H1 (cell line): ENCODE measurements around the gene CACNA1E. TPM values are rescaled to one million over a fixed set of nuclear protein-coding genes. Genes with fewer than 3 reads are reported as not detected.

Source experiments
- CTCF ChIA-PET: fragments of 300-600 bp; sonication (Branson Sonifier 250); formaldehyde crosslinking; loops from one replicate; lab custom pipeline; 2021; ENCODE audit not compliant: partially characterized antibody; lab: Charles Lee
- POLR2A ChIA-PET: fragments of 300-600 bp; sonication (Branson Sonifier 250); formaldehyde crosslinking; loops from one replicate; lab custom pipeline; 2021; ENCODE audit warnings: inconsistent platforms; ENCODE audit not compliant: partially characterized antibody; lab: Charles Lee
- DNase-seq, 2 experiments: peaks; one replicate each; pipeline versions ENCODE4 v3.0.0 to v3.0.0-alpha.2; 2010 to 2022; ENCODE audit warnings: low spot score in 2 of 2, low read depth in 1 of 2, mixed read lengths in 1 of 2
- FAIRE-seq: peaks from 2 replicates; lab custom pipeline; 2011; peaks lifted over from hg19 to GRCh38; lab: Jason Lieb, UNC
- H2AFZ ChIP-seq: 2 replicates; pipeline ENCODE4 v1.8.1; 2012; ENCODE audit warnings: low read length, inconsistent platforms
- H2AK5ac ChIP-seq: 2 replicates; pipeline ENCODE4 v1.6.1; 2013; ENCODE audit warnings: low read depth, low read length
- H2BK120ac ChIP-seq: replicated peaks from 2 replicates; pipeline ENCODE3; 2013; ENCODE audit warnings: low read depth, low read length, inconsistent platforms
- H2BK12ac ChIP-seq: 2 replicates; pipeline ENCODE4 v1.6.1; 2013; ENCODE audit warnings: low read depth, low read length
- H2BK15ac ChIP-seq: 2 replicates; pipeline ENCODE4 v1.6.1; 2013; ENCODE audit warnings: low read length
- H2BK20ac ChIP-seq: 2 replicates; pipeline ENCODE4 v1.6.1; 2013; ENCODE audit warnings: low read length
- H2BK5ac ChIP-seq: 2 replicates; pipeline ENCODE4 v1.6.1; 2013; ENCODE audit warnings: low read depth, low read length
- H3K14ac ChIP-seq: 2 replicates; pipeline ENCODE4 v1.6.1; 2013; ENCODE audit warnings: inconsistent platforms; ENCODE audit not compliant: insufficient read length
- H3K18ac ChIP-seq: 2 replicates; pipeline ENCODE4 v1.6.1; 2013; ENCODE audit warnings: low read length; ENCODE audit errors: extremely low read depth
- H3K23ac ChIP-seq: 2 replicates; pipeline ENCODE4 v1.6.1; 2013; ENCODE audit warnings: inconsistent platforms; ENCODE audit not compliant: insufficient read length
- H3K23me2 ChIP-seq: 2 replicates; pipeline ENCODE4 v1.6.1; 2013; ENCODE audit warnings: low read depth, low read length
- H3K27ac ChIP-seq: 2 replicates; pipeline ENCODE4 v1.6.1; 2011; ENCODE audit warnings: low read depth, low read length, inconsistent platforms
- H3K27me3 ChIP-seq, 4 experiments: replicated peaks in 1 of 4; 1 replicate in 1 of 4; 2 replicates in 3 of 4; pipeline versions ENCODE4 v1.6.1 to v1.8.1; 2011 to 2013; ENCODE audit warnings: low read length in 3 of 4, mild to moderate bottlenecking in 3 of 4, inconsistent platforms in 2 of 4, mixed read lengths in 2 of 4, moderate library complexity in 1 of 4; ENCODE audit not compliant: control insufficient read depth in 3 of 4, insufficient read depth in 3 of 4; ENCODE audit errors: extremely low read depth in 1 of 4
- H3K36me3 ChIP-seq, 4 experiments: 2 replicates each; pipeline versions ENCODE4 v1.6.1 to v1.8.1; 2011 to 2013; ENCODE audit warnings: mild to moderate bottlenecking in 4 of 4, low read length in 3 of 4, moderate library complexity in 2 of 4, control low read depth in 1 of 4, inconsistent platforms in 1 of 4; ENCODE audit not compliant: insufficient read depth in 4 of 4, control insufficient read depth in 2 of 4
- H3K4ac ChIP-seq: replicated peaks from 2 replicates; pipeline ENCODE3; 2013; ENCODE audit warnings: low read length, low read depth, mixed read lengths, inconsistent platforms; ENCODE audit not compliant: insufficient read length
- H3K4me1 ChIP-seq, 4 experiments: replicated peaks in 1 of 4; 1 replicate in 1 of 4; 2 replicates in 3 of 4; pipeline versions ENCODE4 v1.6.1 to v1.8.1; 2011 to 2013; ENCODE audit warnings: low read length in 3 of 4, inconsistent platforms in 2 of 4, mixed read lengths in 1 of 4; ENCODE audit not compliant: insufficient read depth in 4 of 4, control insufficient read depth in 3 of 4
- H3K4me2 ChIP-seq, 2 experiments: 2 replicates each; pipeline versions ENCODE4 v1.6.1 to v1.8.1; 2011 to 2013; ENCODE audit warnings: low read depth in 2 of 2, low read length in 2 of 2, control low read depth in 1 of 2, inconsistent platforms in 1 of 2, mild to moderate bottlenecking in 1 of 2; ENCODE audit not compliant: insufficient read depth in 1 of 2
- H3K4me3 ChIP-seq, 4 experiments: fragments of 200-600, 300-600 bp in 1 of 4; sonication (generic), shearing (Covaris generic), sonication (Bioruptor Twin) in 1 of 4; 2 replicates each; pipeline versions ENCODE4 v1.5.1 to v1.8.1; 2011 to 2016; ENCODE audit warnings: low read length in 4 of 4, low read depth in 3 of 4, control low read depth in 2 of 4, inconsistent platforms in 2 of 4, mild to moderate bottlenecking in 2 of 4, mixed read lengths in 1 of 4, moderate library complexity in 1 of 4; ENCODE audit not compliant: insufficient read depth in 2 of 4; ENCODE audit errors: extremely low read depth in 1 of 4
- H3K56ac ChIP-seq: replicated peaks from 2 replicates; pipeline ENCODE3; 2013; ENCODE audit warnings: low read depth, mild to moderate bottlenecking, mixed read lengths, low read length, inconsistent platforms; ENCODE audit not compliant: insufficient read length
- H3K79me1 ChIP-seq: 2 replicates; pipeline ENCODE4 v1.6.1; 2013; ENCODE audit warnings: low read depth, low read length, control low read depth
- H3K79me2 ChIP-seq, 2 experiments: 2 replicates each; pipeline versions ENCODE4 v1.6.1 to v1.8.1; 2012 to 2013; ENCODE audit warnings: low read length in 2 of 2, mild to moderate bottlenecking in 2 of 2, inconsistent platforms in 1 of 2; ENCODE audit not compliant: insufficient read depth in 2 of 2, control insufficient read depth in 1 of 2
- H3K9ac ChIP-seq, 4 experiments: replicated peaks in 1 of 4; 1 replicate in 1 of 4; 2 replicates in 3 of 4; pipeline versions ENCODE4 v1.6.1 to v1.8.1; 2011 to 2013; ENCODE audit warnings: low read depth in 3 of 4, low read length in 3 of 4, control low read depth in 2 of 4, mild to moderate bottlenecking in 2 of 4, moderate library complexity in 2 of 4, inconsistent platforms in 1 of 4; ENCODE audit errors: extremely low read depth in 1 of 4
- H3K9me3 ChIP-seq, 2 experiments: 2 replicates each; pipeline versions ENCODE4 v1.6.1 to v1.8.1; 2012 to 2013; ENCODE audit warnings: mild to moderate bottlenecking in 2 of 2, moderate library complexity in 2 of 2, control low read depth in 1 of 2, inconsistent platforms in 1 of 2, low read depth in 1 of 2, low read length in 1 of 2, mixed read lengths in 1 of 2; ENCODE audit not compliant: insufficient read depth in 2 of 2
- H4K20me1 ChIP-seq, 2 experiments: replicated peaks in 1 of 2; 2 replicates each; pipeline versions ENCODE3 to v1.8.1; 2011 to 2013; ENCODE audit warnings: inconsistent platforms in 2 of 2, low read length in 2 of 2, mild to moderate bottlenecking in 1 of 2; ENCODE audit not compliant: insufficient read depth in 2 of 2, control insufficient read depth in 1 of 2
- H4K5ac ChIP-seq: 2 replicates; pipeline ENCODE4 v1.6.1; 2013; ENCODE audit warnings: low read length, low read depth, mixed read lengths, inconsistent platforms; ENCODE audit not compliant: insufficient read length
- H4K8ac ChIP-seq: 2 replicates; pipeline ENCODE4 v1.8.0; 2013; ENCODE audit warnings: mild to moderate bottlenecking, moderate library complexity, low read length, inconsistent platforms; ENCODE audit not compliant: insufficient read depth; ENCODE audit errors: extremely low read depth
- H4K91ac ChIP-seq: replicated peaks from 2 replicates; pipeline ENCODE3; 2013; ENCODE audit warnings: low read length, mixed read lengths, inconsistent platforms; ENCODE audit not compliant: insufficient read length
- BACH1 ChIP-seq: IDR thresholded peaks from 2 replicates; pipeline ENCODE4 v1.6.1; 2012; ENCODE audit warnings: low read length, improper control_type of control experiment
- CHD2 ChIP-seq: IDR thresholded peaks from 2 replicates; pipeline ENCODE4 v1.6.1; 2012; ENCODE audit warnings: low read length, improper control_type of control experiment
- CTCF ChIP-seq, 3 experiments: IDR thresholded peaks; 1 replicate in 2 of 3; 2 replicates in 1 of 3; pipeline versions ENCODE4 v1.5.1 to v1.6.1; 2011; ENCODE audit warnings: low read length in 3 of 3, mild to moderate bottlenecking in 3 of 3, inconsistent platforms in 2 of 3, low read depth in 1 of 3, moderate library complexity in 1 of 3; ENCODE audit not compliant: insufficient read depth in 1 of 3; ENCODE audit errors: control extremely low read depth in 1 of 3
- TAF1 ChIP-seq: IDR thresholded peaks from 2 replicates; pipeline ENCODE4 v1.6.1; 2011; ENCODE audit warnings: mild to moderate bottlenecking, low read depth, low read length
- TAF7 ChIP-seq: optimal IDR thresholded peaks from 2 replicates; pipeline ENCODE3; 2011; ENCODE audit warnings: low read depth, mild to moderate bottlenecking, inconsistent platforms, low read length, moderate library complexity, borderline replicate concordance
- TBP ChIP-seq: IDR thresholded peaks from 2 replicates; pipeline ENCODE4 v1.6.1; 2011; ENCODE audit warnings: low read depth, low read length, improper control_type of control experiment
- TCF12 ChIP-seq: IDR thresholded peaks from 2 replicates; pipeline ENCODE4 v1.6.1; 2011; ENCODE audit warnings: low read depth, mild to moderate bottlenecking, low read length
- polyA plus RNA-seq, 7 experiments: library from polyadenylated mRNA; depleted of rRNA in 3 of 7; stranded (reverse) in 5 of 7; unstranded in 2 of 7; fragments of >200 nt in 5 of 7; fragments of 200-250 nt in 2 of 7; gene quantifications; 1 replicate in 5 of 7; 2 replicates in 1 of 7; 4 replicates in 1 of 7; pipeline versions ENCODE4 v1.2.1 to v1.2.3, GENCODE V29; 2011 to 2013; ENCODE audit warnings: missing spikeins in 2 of 7, mixed read lengths in 2 of 7
- total RNA-seq: library from RNA; stranded (reverse); fragmentation: NEBNext Ultra II Directional; extraction: Animal tissue kit (Norgen Biotek cat#: 25700); gene quantifications from 2 replicates; pipeline ENCODE4 v1.2.1, GENCODE V29; 2021

CACNA1E gene
- total and polyA plus RNA-seq, 2 of the 8 experiments (the other 6 are each of a cell fraction or from before 2014, with no cell fraction given): 0.98 to 1.3 TPM

DNA sequence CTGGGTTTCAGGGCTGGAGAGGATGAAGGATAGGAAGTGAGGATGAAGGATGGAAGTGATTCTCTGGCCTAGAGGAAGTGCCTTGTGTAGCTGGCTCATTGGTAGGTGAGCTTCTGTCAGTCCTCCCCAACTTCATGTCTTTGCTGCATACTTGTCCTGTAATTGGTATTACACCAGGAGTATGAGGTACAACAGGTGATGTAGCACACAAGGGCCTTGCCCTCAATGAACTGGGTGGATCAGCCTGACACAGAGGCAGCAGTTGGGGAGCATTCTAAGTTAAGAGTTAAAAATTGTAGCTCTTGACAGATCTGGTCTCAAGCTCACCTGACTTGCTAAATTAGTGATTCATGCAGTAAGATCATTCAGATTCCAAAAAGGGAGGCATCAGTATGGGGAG is 37.9 kb upstream of the CACNA1E start:
- Histone ChIP-seq H4K8ac (no peak overlapping the region), H3K23ac (no peak overlapping the region), H3K4me3 (no peak overlapping the region), H3K56ac (no peak overlapping the region), H4K20me1 (no peaks in the 10 kb centered on the region), H3K18ac (no peak overlapping the region), H3K79me1 (no peaks in the 10 kb centered on the region), H3K14ac (no peak overlapping the region), H2AFZ (no peak overlapping the region), H2AK5ac (no peak overlapping the region), H3K4me1 (no peaks in the 10 kb centered on the region), H3K23me2 (no peaks in the 10 kb centered on the region; the same call in 1 of the 2 replicates), H3K4me2 (no peak overlapping the region), H3K27ac (no peak overlapping the region), H2BK12ac (no peak overlapping the region), H3K4ac (no peak overlapping the region), H2BK120ac (no peak overlapping the region), H3K79me2 (no peaks in the 10 kb centered on the region), H3K9me3 (0 out of 4 replicates have a peak, but pooled peaks cover 0 to 4% of the 10 kb centered on the region in 2 experiments), H2BK15ac (no peak overlapping the region), H4K91ac (no peak overlapping the region), H2BK5ac (no peak overlapping the region), H4K5ac (no peak overlapping the region), H3K36me3 (no peaks in the 10 kb centered on the region), H3K9ac (no peak overlapping the region), H3K27me3 (peaks cover 0 to 2% (median 0%) of the 10 kb centered on the region in 4 experiments; a peak in 2 of 7 replicates), H2BK20ac (no peak overlapping the region)
- TF ChIP-seq TBP (no peak), CHD2 (no peak), TAF7 (no peak), TAF1 (no peak), CTCF (IDR thresholded peaks at IDR 0.05; ENCODE audit: control extremely low read depth in 1 of 3, insufficient read depth in 1 of 3, low read depth in 1 of 3, low read length in 3 of 3) (no peak), TCF12 (no peak), BACH1 (no peak)
- DNase-seq: no peak
- FAIRE-seq: no peak
- ChIA-PET POLR2A (no interaction called here), CTCF (interaction anchor here (1.2 to 1.9 kb wide), 2 partner anchors 15 to 20 kb away, joined by 3 to 6 read pairs; no protein-coding TSS in a partner anchor)
